PFSK-1 (cell line): ENCODE measurements around the gene CNGB1.

ENCODE experiments used
- POLR2AphosphoS5 ChIP-seq: IDR thresholded peaks from 2 replicates; pipeline ENCODE4 v1.6.1; 2012; ENCODE audit warnings: low read depth, mild to moderate bottlenecking, control low read depth, low read length, moderate library complexity
- TAF1 ChIP-seq: IDR thresholded peaks from 2 replicates; pipeline ENCODE4 v1.6.1; 2012; ENCODE audit warnings: low read length, control low read depth, borderline replicate concordance; ENCODE audit not compliant: insufficient read depth

DNA sequence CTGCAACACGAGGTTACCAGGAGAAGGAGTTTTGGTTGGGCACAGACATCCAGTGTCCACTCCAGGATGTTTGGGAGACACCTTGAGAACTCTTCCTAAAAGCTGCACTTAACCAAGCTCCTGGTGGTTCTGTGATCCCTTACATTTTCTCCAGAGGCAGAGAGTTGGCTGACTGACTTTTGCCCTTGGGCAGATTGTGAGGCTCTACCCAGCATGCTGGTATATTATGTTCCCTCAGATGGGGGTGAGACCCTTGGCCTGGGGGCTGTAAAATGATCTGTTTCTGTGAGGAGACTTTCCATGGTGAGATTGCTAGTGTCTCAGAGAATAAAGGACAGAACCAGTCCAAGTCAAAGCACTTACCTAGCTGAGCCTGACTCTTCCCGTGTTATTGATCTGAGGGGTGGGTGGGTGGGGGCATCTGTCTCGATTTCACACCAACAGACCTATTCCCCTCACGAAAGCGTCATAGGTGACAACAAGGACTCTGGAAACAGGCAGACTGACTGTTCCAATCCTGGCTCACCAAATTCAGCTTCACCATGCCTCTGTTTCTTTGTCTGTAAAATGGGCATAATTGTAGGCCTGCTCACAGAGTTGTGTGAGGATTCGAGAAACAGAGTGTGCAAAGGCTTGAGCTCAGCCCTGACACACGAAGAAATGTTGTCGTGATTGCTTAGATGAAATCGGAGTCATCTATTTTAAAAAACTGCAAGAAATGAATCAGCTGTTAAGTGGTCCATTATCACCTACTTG lies 42.5 kb upstream of the CNGB1 start:
- TF ChIP-seq TAF1 (no peak), POLR2AphosphoS5 (no peak)
